Suprapubic skin (tissue), 4 donors: Measurements from ENCODE around the gene HYAL2.

Source experiments
- CTCF ChIP-seq, 2 donors: fragments of 200-600 bp in 1 of 2; fragments of 450-650 bp in 1 of 2; sonication (generic) in 1 of 2; IDR thresholded peaks; one replicate each; pipeline ENCODE4 v1.5.1; 2016 to 2019; ENCODE audit warnings: antibody characterized with exemption in 2 of 2, mild to moderate bottlenecking in 1 of 2, moderate library complexity in 1 of 2
- POLR2A ChIP-seq, 2 donors: fragments of 450-650 bp; IDR thresholded peaks; one replicate each; pipeline ENCODE4 v1.6.1; 2017; ENCODE audit warnings: antibody characterized with exemption in 2 of 2, mild to moderate bottlenecking in 2 of 2, moderate library complexity in 2 of 2
- POLR2AphosphoS5 ChIP-seq, 3 donors: sonication (generic); formaldehyde crosslinking; IDR thresholded peaks; one replicate each; pipeline ENCODE4 v1.6.1; 2017; ENCODE audit warnings: antibody characterized with exemption in 3 of 3

- TF ChIP-seq POLR2A (IDR thresholded peaks at IDR 0.05) (no peak), POLR2AphosphoS5 (IDR thresholded peaks at IDR 0.05) (no peak), CTCF (IDR thresholded peaks at IDR 0.05) (no peak)
Measured at GRCh38 chr3:50303013-50303815, 19.3 kb downstream of the HYAL2 start, which contains the start of gene HYAL1.
